Glutamatergic neuron (in vitro differentiated cells): ENCODE measurements around the gene MANSC1. TPM values are rescaled to one million over a fixed set of nuclear protein-coding genes. Genes with fewer than 3 reads are reported as not detected.
A peak's percentile ranks its signal among the peaks of the same experiment; 100 is the strongest.

Source experiments
- DNase-seq: peaks from one replicate; pipeline ENCODE4 v3.0.0; 2022
- H3K27ac Mint-ChIP-seq: one replicate; pipeline ENCODE4 v1.8.0; 2020; ENCODE audit warnings: mild to moderate bottlenecking, mixed read lengths, inconsistent platforms; ENCODE audit not compliant: unreplicated experiment
- H3K27me3 Mint-ChIP-seq: one replicate; pipeline ENCODE4 v1.8.0; 2020; ENCODE audit warnings: mild to moderate bottlenecking, moderate library complexity, mixed read lengths, inconsistent platforms; ENCODE audit not compliant: unreplicated experiment
- H3K36me3 Mint-ChIP-seq: one replicate; pipeline ENCODE4 v1.8.0; 2020; ENCODE audit warnings: mild to moderate bottlenecking, mixed read lengths, inconsistent platforms; ENCODE audit not compliant: unreplicated experiment
- H3K4me1 Mint-ChIP-seq: one replicate; pipeline ENCODE4 v1.8.0; 2020; ENCODE audit warnings: mild to moderate bottlenecking, low read depth, mixed read lengths, inconsistent platforms; ENCODE audit not compliant: unreplicated experiment
- H3K4me3 Mint-ChIP-seq: one replicate; pipeline ENCODE4 v1.8.0; 2020; ENCODE audit warnings: mild to moderate bottlenecking, mixed read lengths, inconsistent platforms; ENCODE audit not compliant: unreplicated experiment
- H3K9me3 Mint-ChIP-seq: one replicate; pipeline ENCODE4 v1.8.0; 2020; ENCODE audit warnings: mild to moderate bottlenecking, moderate library complexity, mixed read lengths, inconsistent platforms; ENCODE audit not compliant: unreplicated experiment
- CTCF ChIP-seq: fragments of 200-600 bp; sonication (generic); IDR thresholded peaks from one replicate; pipeline ENCODE4 v1.5.0; 2021; ENCODE audit not compliant: partially characterized antibody, unreplicated experiment
- total RNA-seq: library from RNA; stranded (reverse); fragmentation: NEBNext Ultra II Directional; extraction: Animal tissue kit (Norgen Biotek cat#: 25700); gene quantifications from one replicate; pipeline ENCODE4 v1.2.1, GENCODE V29; 2021; ENCODE audit not compliant: unreplicated experiment

MANSC1 gene
- total RNA-seq, 1 donor from 2014 or later: 2.0 TPM

- no peak for TF ChIP-seq CTCF
- DNase-seq: no peak
- no peaks in the 10 kb centered on the region for H3K36me3 Mint-ChIP-seq
- no peak overlapping the region for H3K27ac Mint-ChIP-seq
- peaks cover 4% of the 10 kb centered on the region for H3K27me3 Mint-ChIP-seq
- peaks cover 2% of the 10 kb centered on the region for H3K9me3 Mint-ChIP-seq
- peak overlapping the region; percentile 75 for H3K4me3 Mint-ChIP-seq
- no peaks in the 10 kb centered on the region for H3K4me1 Mint-ChIP-seq
Measured at GRCh38 chr12:12350868-12351463, 924 bp upstream of the MANSC1 start.

- Mint-ChIP-seq H3K4me3 (no peak overlapping the region), H3K4me1 (no peaks in the 10 kb centered on the region), H3K9me3 (no peaks in the 10 kb centered on the region), H3K36me3 (no peaks in the 10 kb centered on the region), H3K27me3 (peaks cover 6% of the 10 kb centered on the region), H3K27ac (no peak overlapping the region)
- DNase-seq: no peak
- no peak for TF ChIP-seq CTCF
Measured at GRCh38 chr12:12338527-12339168, 11.4 kb downstream of the MANSC1 start.

GRCh38 chr12:12336511-12336910 is 13.5 kb downstream of the MANSC1 start:
- Mint-ChIP-seq H3K4me1 (no peaks in the 10 kb centered on the region), H3K4me3 (no peak overlapping the region), H3K36me3 (no peaks in the 10 kb centered on the region), H3K27ac (no peak overlapping the region), H3K27me3 (peaks cover 5% of the 10 kb centered on the region), H3K9me3 (no peaks in the 10 kb centered on the region)
- TF ChIP-seq CTCF: no peak
- DNase-seq: no peak

- no peak for DNase-seq
- H3K36me3 Mint-ChIP-seq: no peaks in the 10 kb centered on the region
Measured at GRCh38 chr12:12336049-12336411, 14.0 kb downstream of the MANSC1 start.

More at GRCh38 chr12:12336049-12336411, 14.0 kb downstream of the MANSC1 start:
- Mint-ChIP-seq H3K27me3 (peaks cover 4% of the 10 kb centered on the region), H3K9me3 (no peaks in the 10 kb centered on the region), H3K4me1 (no peaks in the 10 kb centered on the region), H3K4me3 (no peak overlapping the region), H3K27ac (no peak overlapping the region)
- TF ChIP-seq CTCF: no peak
